Transverse colon (tissue), 4 donors: ENCODE results near the gene SAP30BP.

ENCODE experiments used
- EP300 ChIP-seq: sonication (generic); formaldehyde crosslinking; IDR thresholded peaks from one replicate; pipeline ENCODE4 v1.6.1; 2017; ENCODE audit warnings: antibody characterized with exemption, low read depth
- POLR2A ChIP-seq: fragments of 450-650 bp; IDR thresholded peaks from one replicate; pipeline ENCODE4 v1.6.1; 2016; ENCODE audit warnings: antibody characterized with exemption, mild to moderate bottlenecking, moderate library complexity
- POLR2AphosphoS5 ChIP-seq, 3 donors: sonication (generic); formaldehyde crosslinking; IDR thresholded peaks; one replicate each; pipeline ENCODE4 v1.6.1; 2016; ENCODE audit warnings: antibody characterized with exemption in 3 of 3
- TF ChIP-seq, protein P1 (sequence below), 5 experiments: fragments of 200-600 bp in 3 of 5; fragments of 450-650 bp in 2 of 5; sonication (generic) in 3 of 5; IDR thresholded peaks; 1 replicate in 2 of 5; 2 replicates in 3 of 5; pipeline ENCODE4 v1.5.1; 2016 to 2017; ENCODE audit warnings: antibody characterized with exemption in 5 of 5, inconsistent platforms in 3 of 5, mild to moderate bottlenecking in 2 of 5, moderate library complexity in 1 of 5

DNA sequence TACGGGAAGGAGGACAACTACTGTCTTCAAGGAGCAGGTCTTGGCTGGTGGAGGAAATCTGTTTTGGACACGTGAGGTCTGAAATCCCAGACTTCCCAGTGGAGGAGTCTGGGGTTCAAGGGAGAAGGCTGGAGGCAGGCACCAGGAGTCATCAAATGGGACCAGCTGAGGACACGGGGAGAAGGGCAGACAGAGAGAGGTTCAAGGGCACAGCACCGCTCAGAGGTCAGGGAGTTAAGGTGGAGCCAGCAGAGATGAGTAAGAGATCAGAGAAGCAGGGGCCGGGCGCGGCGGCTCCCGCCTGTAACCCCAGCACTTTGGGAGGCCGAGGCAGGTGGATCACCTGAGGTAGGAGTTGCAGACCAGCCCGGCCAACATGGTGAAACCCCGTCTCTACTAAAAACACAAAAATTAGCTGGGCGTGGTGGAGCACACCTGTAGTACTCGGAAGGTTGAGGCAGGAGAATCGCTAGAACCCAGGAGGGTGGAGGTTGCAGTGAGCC, 44.3 kb upstream of the SAP30BP start:
- TF ChIP-seq POLR2A (no peak), POLR2AphosphoS5 (IDR thresholded peaks at IDR 0.05) (no peak), EP300 (no peak)
- TF ChIP-seq, protein P1, sequence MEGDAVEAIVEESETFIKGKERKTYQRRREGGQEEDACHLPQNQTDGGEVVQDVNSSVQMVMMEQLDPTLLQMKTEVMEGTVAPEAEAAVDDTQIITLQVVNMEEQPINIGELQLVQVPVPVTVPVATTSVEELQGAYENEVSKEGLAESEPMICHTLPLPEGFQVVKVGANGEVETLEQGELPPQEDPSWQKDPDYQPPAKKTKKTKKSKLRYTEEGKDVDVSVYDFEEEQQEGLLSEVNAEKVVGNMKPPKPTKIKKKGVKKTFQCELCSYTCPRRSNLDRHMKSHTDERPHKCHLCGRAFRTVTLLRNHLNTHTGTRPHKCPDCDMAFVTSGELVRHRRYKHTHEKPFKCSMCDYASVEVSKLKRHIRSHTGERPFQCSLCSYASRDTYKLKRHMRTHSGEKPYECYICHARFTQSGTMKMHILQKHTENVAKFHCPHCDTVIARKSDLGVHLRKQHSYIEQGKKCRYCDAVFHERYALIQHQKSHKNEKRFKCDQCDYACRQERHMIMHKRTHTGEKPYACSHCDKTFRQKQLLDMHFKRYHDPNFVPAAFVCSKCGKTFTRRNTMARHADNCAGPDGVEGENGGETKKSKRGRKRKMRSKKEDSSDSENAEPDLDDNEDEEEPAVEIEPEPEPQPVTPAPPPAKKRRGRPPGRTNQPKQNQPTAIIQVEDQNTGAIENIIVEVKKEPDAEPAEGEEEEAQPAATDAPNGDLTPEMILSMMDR (IDR thresholded peaks at IDR 0.05), result no peak
